Measurements from ENCODE around the gene SRM. TPM values are rescaled to one million over a fixed set of nuclear protein-coding genes. Genes with fewer than 3 reads are reported as not detected.
"Not testable (repeated sequence)": the region's sequence is repeated elsewhere in the genome, so short reads cannot be mapped to it uniquely, and the experiment has no call there.

The SRM gene
- total RNA-seq, 1 experiment from 2014 or later = 155 TPM

DNA sequence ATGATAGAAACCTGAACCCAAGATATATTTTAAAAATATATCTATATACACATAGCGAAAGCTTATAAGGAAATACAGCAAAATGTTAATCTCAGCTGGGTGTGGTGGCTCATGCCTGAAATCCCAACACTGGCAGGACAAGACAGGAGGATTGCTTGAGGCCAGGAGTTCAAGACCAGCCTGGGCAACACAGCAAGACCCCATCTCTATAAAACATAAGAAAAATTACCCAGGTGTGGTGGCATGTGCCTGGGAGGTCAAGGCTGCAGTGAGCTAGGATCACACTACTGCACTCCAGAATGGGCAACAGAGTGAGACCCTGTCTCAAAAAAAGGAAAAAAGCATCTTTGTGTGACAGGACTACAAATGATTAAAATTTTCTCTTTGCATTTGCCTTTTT is 6.0 kb upstream of the SRM start:
- no peak for DNase-seq (ENCODE audit: low read depth)

DNA sequence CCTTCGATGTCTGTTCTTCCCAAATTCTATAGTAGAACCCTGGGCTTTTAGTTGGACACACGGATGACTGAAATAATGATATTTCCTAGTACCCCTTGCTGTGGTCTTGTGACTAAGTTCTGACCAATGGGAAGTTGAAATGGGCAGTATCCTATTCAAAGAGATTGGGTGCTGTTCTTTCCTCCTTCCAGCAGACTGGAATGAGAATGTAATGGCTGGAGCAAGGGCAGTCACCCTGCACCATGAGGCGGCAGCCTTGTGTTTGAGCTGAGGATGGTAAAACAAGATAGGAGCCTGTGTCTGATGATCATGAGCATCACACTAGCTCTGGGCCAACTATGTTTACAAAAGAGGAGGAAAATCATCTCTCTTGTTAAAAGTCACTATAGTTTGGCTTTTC is 5.1 kb upstream of the SRM start:
- no peak for DNase-seq (ENCODE audit: low read depth)

DNA sequence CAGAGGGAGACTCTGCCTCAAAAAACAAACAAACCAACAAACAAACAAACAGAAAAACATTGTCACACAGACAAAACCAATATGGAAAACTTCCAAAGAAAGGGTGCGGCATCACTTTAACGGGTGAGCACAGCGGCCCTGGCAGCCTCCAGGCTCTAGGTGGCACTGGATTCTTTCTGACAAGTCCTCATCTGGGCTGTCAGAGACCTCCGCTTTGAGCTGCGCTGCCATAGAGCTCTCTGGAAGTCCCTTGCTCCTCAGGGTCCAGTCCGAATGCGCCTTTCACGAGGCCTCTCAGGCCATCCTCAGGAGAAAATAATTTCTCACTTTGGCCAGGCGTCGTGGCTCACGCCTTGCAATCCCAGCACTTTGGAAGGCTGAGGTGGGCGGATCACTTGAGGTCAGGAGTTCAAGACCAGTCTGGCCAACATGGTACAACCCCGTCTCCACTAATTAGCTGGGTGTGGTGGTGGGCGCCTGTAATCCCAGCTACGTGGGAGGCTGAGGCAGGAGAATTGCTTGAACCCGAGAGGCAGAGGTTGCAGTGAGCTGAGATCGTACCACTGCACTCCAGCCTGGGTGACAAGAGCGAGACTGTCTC is 4.2 kb upstream of the SRM start:
- not testable (repeated sequence) for DNase-seq (ENCODE audit: low read depth)

DNA sequence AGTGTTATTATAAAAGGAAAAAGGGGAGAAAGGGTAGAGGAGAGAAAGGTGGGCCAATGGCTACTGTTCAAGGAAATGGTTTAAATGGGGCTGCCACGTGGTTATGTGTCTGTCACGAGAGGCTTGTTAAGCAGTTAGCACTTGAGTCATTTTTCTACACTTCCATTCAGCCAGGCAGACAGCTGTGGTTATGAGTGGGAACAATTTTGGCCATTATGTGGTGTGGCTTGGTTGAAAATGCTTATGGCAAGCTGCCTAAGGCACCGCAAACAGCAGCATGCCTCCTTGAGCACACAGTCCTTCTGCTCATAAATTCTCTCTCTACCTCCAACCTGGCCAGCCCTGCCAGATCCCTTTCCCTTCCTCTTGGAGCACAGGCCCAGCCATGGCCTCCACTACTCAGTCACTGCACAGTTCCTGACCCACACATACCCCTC is 3.2 kb upstream of the SRM start:
- DNase-seq (ENCODE audit: low read depth) = peak; percentile 43

DNA sequence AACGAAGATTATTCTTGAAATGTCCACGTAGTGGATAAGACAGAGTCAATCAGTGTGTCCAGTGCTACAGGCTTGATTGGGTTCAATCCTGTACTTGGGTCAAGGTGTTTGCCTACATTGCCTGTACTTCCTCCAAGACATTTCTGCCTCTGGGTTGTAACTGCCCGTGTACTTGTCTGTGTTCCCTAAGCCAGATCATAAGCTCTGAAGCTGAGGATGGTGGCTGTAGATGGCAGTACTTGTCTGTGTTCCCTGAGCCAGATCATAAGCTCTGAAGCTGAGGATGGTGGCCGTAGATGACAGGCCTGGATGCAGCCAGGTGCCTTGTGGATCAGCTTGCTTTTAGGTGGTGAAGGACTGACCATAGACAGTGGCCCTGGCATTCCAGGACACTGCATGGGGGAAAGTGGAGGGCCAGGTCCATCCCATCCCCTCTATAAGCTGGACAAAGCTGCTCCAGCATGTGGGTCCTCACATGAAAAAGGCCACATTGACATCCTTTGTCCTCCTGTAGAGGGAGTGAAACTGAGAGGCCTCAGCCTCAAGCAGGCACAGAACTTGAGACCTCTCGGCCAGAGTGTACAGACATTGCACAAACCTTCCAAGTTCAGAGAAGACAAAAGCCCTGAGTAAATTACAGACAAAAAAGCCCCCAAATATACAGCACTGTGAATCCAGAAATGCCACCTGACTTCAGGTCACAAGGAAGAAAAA is 2.0 kb upstream of the SRM start:
- DNase-seq (ENCODE audit: low read depth) = no peak

DNA sequence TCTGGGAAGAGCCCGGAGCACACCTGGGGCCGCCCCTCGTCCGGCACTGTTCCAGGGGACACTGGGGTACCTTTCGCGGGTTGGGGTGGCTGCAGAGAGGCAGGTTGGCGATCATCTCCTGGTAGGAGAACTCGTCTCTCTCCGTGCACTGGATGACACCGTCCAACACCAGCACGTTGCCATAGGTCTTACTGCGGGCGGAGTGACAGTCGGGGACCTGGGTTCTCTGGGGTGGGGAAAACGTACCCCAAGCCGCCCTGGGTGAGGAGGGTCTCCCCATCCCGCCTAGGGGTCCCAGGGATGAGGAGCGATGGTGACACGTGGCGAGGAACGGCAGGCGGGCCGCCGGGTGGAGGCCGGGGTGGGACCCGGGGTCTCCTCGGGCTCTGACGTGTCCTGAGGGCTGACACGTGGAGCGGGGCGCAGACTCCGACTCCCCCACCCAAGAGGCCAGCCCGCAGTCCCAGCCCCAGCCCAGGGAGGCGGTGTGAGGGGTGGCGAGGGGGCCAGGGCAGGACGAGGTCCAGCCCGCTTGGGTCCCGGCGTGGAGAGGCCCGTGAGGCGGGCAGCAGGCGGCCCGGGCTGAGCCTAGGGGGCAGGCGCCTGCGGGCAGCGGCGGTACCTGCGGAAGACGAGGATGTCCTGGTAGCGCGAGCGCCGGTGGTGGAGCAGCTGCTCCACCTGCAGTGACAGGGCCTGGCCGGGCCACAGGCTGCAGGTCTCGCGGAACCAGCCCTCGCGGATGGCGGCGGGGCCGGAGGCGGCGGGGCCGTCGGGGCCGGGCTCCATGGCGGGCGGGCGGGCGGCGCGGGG is 457 bp downstream of the SRM start:
- DNase-seq (ENCODE audit: low read depth) = no peak

DNA sequence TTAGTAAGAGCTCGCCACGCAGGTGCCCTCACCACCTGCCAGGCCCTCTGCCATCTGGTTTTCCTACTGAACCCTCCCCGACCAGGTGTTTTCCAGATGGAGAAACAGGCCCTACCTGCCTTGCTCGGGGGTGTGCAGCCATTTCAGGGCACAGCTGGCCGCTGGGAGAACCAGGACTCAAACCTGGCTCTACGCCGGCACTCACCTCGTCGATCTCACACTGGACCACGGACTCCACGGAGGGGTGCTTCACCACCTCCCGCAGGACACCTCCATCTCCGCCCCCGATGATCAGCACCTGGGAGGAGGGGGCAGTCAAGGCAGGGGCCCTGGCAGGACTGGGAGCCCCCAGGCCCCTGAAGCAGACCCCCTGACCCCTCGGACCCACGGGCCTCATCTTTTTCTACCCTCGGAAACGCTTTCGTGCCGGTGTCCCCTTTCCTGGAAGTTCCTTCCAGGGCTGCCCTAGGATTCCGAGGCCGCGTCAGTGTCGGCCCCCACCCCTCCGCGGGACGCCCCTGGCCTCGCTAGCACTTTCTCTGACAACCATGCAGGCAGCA is 1.1 kb downstream of the SRM start:
- no peak for DNase-seq (ENCODE audit: low read depth)

DNA sequence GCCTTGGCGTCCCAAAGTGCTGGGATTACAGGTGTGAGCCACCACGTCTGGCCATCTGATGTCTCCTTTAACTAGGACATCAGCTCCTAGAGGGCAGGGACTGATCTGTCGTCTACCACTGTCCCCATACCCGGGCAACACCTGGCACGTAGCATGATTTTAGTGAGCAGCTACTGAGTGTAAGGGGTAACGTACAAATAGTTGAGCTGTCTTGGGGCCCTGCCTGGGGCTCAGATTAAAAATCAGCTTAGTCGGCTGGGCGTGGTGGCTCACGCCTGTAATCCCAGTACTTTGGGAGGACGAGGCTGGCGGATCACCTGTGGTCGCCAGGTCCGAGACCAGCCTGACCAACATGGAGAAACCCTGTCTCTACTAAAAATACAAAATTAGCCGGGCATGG is 1.8 kb downstream of the SRM start:
- DNase-seq (ENCODE audit: low read depth) = no peak

DNA sequence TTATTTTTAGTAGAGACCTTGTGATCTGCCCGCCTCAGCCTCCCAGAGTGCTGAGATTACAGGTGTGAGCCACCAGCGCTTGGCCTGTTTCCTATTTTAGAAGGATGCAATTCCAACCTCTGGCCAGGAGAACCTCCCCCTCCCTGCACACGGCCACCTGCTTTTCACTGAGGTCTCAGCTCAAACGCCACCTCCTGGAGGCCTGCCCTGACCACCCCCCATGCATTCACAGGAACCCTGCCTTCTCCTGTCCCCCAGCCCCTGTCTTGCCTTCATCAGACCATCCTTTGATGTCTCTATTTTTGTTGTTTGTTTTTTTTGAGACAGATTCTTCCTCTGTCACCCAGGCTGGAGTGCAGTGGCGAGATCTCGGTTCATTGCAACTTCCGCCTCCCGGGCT is 2.3 kb downstream of the SRM start:
- DNase-seq (ENCODE audit: low read depth) = no peak

DNA sequence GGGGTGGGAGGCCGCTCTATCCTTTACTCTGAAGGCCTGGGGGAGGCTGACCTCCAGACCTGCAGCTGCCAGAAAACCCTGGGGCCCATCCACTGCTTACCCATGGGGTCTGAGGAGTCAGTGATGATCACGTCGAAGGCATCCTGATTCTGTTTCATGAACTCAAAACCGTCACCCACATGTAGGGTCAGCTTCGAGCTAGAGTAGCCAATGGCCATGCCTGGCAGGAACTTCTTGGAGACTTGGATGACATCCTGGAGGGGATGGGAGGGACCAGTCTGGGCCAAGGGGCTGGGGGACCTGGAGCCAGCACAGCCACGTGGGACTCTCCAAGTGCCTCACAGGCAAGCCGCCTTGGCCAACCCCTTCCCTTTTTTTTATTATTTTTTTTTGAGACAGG is 3.3 kb downstream of the SRM start:
- DNase-seq (ENCODE audit: low read depth) = no peak

DNA sequence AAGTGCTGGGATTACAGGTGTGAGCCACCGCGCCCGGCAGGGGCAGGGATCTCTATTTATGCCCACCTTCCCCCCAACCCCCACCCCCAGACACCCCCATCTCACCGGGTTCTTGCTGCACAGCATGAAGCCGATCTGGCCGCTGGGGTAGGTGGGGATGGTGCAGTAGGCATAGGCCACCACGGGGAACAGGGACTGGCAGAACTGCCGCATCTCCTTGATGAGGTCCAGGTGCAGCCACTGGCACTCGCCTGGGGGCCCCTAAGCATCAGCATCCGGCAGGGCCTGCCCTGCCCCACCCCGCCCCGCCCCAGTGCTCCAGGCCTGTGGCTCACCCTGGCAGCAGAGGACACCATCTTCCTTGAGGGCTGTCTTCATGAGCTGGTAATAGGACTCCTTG is 4.1 kb downstream of the SRM start:
- no peak for DNase-seq (ENCODE audit: low read depth)

DNA sequence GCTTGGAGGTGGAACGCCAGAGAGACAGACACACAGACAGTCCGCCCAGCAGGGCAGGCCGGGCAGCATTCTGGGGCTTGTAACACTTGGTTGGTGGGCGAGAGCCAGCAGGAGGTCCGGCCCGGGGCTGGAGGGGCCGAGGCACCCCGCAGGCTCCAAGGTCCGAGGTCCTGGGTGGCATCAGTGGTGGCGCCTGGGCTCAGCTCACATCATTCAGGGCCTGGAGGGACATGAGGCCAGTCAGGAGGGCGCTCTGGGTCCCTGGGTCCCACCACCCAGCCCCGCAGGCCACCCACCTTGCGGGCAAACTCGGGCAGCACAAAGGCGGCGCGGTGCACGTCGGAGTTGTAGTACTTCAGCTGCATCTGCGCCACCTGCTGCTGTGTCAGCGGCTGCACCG is 5.2 kb downstream of the SRM start:
- DNase-seq (ENCODE audit: low read depth) = no peak

DNA sequence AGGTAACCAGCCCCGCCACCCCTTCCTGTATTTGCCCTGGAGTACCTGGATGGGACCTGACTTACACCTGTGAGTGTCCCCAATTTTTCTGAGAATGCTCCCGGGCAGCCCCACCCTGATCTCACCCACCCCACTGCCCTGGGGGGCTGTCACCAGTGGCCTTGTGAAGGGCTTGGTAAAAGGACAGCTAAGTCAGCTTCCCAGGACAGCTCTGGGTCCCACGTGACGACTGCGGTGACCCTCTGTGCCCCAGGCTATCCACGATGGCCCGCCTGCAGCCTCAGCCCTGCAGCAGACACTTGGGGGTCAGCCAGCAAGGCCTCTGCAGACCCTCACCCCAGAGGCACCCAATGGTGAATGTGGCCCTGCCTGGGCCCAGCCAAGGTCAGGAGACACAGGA is 5.6 kb downstream of the SRM start:
- DNase-seq (ENCODE audit: low read depth) = no peak

DNA sequence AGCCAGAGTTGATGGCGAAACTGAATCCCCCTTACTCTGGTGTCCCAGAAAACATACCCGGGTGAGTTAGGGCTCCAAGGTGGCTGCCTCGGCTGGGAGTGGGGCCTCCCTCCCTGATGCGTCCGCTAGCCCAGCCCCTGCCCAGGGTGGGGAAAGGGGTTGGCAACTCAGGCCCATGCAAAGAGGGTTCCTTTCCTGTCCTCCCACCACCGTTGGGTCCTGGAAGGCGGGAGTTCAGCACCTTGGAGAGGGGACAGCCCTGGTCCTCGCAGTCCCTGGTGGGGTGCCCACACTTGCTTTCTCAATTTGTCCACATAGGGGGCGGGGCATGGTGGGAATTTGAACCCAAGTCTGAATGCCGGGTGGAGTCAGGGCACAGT is 6.1 kb downstream of the SRM start:
- no peak for DNase-seq (ENCODE audit: low read depth)

DNA sequence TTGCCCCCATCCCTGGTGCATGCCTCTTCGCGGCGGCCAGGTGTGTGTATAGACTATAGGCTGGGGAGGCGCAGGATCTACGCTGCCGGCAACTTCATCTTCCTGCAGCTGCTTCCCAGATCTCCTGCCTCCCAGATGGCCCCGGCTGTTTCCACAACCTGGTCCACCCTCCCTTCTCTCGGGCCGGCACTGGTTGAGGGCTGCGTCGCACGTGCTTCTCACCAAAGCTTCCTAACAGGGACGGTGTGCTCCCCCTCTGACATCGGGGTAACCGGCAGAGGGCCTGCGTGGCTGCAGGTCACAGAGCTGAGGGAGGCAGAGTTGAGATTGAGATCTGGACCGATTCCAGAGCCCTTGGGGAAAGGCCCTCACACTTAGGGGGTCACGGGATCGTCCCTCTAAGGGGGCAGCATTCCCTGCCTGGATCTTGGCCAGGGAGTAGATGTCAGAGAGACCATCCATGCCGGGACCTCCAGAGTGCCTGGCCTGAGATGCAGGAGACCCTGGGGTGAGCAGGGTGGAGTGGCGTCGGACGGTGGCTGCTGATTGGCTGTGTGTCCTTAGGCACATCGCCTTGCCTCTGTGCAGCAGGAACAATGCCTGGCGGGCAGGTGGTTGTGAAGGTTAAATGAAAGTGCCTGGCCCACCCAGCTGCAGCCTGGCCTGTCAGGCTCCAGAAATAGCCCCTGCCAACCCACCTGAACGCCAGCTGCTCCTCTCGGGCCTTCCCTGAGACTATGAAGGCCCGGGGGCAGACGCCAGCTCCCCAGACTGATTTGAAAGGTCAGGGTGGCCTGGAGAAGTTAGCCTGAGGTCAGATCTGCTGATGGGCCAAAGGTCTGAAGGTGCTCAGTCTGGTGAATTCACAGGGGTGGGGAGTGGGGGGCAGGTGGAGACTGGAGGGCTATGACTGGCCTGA is 6.7 kb downstream of the SRM start:
- no peak for DNase-seq (ENCODE audit: low read depth)

DNA sequence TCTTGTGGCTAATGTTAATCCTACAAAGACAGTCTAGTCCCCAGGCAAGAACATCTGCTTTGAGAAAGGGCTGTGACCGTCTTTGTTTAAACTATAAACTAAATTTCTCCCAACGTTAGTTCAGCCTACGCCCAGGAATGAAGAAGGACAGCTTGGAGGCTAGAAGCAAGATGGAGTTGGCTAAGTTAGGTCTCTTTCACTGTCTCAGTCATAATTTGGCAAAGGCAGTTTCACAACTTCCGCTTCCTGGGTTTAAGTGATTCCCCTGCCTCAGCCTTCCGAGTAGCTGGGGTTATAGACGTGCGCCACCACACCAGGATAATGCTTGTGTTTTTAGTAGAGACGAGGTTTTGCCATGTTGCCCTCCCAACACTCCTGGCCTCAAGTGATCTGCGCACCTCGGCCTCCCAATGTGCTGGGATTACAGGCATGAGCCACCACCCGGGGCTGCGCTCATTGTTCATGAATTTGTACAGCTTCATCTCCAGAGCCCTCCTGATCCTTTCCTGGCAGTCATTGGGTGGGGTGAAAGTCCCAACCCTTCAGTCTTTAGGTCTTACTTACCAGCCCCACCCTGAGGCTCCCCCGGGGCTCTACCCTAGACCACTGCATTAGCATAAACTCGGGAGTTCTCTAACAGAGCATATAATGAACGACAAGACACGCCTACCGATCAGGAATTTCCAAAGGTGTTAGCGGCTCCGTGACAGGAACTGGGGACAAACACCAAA is 7.9 kb downstream of the SRM start:
- no peak for DNase-seq (ENCODE audit: low read depth)

DNA sequence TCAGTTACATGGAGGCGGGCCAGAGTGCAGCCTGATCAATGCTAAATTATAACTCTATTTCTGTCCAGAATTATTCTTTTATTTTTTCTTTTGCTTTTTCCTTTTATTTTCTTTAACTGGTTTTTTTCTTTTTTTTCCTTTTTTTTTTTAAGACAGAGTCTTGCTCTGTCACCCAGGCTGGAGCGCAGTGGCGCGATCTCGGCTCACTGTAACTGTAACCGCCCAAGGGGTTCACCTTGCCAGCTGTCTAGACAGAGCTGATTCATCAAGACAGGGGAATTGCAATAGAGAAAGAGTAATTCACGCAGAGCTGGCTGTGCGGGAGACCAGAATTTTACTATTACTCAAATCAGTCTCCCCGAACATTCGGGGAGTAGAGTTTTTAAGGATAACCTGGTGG is 8.7 kb downstream of the SRM start:
- not testable (repeated sequence) for DNase-seq (ENCODE audit: low read depth)

DNA sequence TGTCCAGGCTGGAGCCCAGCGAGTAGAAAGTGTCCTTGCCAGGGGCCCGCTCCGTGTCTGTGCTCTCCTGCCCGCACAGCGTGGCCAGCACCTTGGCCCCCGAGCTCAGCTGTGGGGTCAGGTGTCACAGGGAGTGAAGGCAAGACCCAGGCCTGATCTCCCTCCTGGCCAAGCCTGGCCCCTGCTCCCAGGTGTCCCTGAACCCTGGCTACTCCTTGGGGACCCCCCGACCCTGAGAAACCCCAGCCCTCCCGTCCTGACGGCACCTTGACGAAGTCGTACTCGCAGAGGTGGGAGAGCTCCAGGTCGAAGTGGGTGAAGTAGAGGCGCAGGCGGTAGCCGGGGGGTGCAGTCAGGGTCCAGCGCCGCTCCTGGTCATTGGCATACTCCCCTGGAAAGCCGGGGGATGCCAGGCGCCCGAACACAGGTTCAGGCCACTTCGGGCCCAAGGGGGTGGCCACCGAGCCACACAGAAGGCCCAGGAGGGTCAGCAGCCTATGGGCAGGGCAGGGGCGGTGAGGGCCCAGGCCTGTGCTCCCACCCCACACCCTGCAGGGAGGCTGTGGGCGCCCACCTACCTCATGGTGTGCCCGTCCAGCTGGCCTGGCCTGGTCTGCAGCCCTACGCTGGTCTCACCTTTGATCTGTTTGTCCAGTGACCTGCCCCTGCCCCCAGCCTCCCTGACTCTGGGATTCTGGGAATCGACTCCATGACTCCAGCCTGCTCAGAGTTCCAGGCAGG is 13.0 kb downstream of the SRM start, which contains the start of gene MASP2:
MASP2 (minus strand) TSS at position 615 of the 741 bp plus-strand sequence; CDS start at position 583, 32 bp downstream.
- no peak for DNase-seq (ENCODE audit: low read depth)

DNA sequence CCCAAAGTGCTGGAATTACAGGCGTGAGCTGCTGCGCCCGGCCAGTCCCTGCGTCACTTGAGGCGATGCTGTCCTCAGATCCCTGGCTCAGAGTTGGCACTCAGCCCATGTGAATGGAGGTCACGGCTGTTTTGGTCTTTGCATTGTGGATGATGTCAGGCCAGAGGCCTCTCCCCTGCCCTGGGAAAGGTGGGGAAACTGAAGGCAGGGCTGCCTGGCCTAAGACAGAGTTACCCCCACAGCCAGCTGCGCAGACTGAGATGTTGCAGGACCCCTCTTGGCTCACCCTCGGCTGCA is 13.6 kb downstream of the SRM start:
- DNase-seq (ENCODE audit: low read depth) = no peak
